ENCODE data around the gene TOP2B.

- TF ChIP-seq CTCF (IDR thresholded peaks at IDR 0.05; ENCODE audit: low read depth, low read length): no peak
- no peak for TF ChIP-seq EZH2phosphoT487 (IDR thresholded peaks at IDR 0.05; ENCODE audit: low read depth)
Measured at GRCh38 chr3:25683410-25683809, 18.7 kb upstream of the TOP2B start.
